A673 (cell line): ENCODE measurements around the gene CNTD1.

Source experiments
- CTCF ChIP-seq: fragments of 300-800, 200-600 bp; sonication (generic); conservative IDR thresholded peaks from 2 replicates; pipeline ENCODE4 v1.5.1; 2017; ENCODE audit warnings: low read depth, mild to moderate bottlenecking, antibody characterized with exemption, low read length, moderate library complexity, mixed read lengths
- EZH2 ChIP-seq: fragments of 200-600 bp; sonication (generic); IDR thresholded peaks from 2 replicates; pipeline ENCODE4 v1.6.1; 2017; ENCODE audit warnings: borderline replicate concordance, low read depth, mild to moderate bottlenecking, mixed read lengths, antibody characterized with exemption, low read length; ENCODE audit not compliant: poor library complexity, severe bottlenecking

- TF ChIP-seq CTCF (no peak), EZH2 (no peak)
These were observed 32.3 kb downstream of the CNTD1 start for GRCh38 chr17:42830971-42831370.
